Activated CD4-positive, alpha-beta T cell treated with anti-CD3 and anti-CD28 coated beads, Interleukin-2, Interleukin-4, amounts not matched to agents 100 ng/mL and 50 ng/mL, durations not matched to agents 16 hours and 8 hours (primary cell): ENCODE measurements around the gene ST7.

Source experiments
- DNase-seq: peaks from one replicate; pipeline ENCODE4 v3.0.0-alpha.2; 2020; ENCODE audit warnings: low spot score

ST7 gene

DNA sequence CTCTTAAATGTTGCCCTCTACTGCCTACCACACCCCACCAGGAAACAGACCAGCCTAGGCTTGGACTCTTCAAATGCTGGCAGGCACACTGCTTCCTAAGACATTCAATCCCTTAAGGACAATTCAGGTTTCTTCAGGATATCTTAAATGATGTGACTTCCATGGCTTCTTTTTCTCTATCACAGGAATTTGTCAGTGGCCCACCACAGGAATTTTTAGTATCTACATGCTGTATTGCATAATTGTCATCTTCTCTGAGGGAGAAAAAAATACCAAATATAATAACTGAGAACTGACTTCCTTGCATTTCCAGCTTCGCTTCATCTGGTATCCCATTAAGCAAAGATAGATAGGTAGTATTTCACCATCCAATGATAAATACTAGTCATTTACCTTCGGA lies 240.3 kb downstream of the ST7 start:
- no peak for DNase-seq

DNA sequence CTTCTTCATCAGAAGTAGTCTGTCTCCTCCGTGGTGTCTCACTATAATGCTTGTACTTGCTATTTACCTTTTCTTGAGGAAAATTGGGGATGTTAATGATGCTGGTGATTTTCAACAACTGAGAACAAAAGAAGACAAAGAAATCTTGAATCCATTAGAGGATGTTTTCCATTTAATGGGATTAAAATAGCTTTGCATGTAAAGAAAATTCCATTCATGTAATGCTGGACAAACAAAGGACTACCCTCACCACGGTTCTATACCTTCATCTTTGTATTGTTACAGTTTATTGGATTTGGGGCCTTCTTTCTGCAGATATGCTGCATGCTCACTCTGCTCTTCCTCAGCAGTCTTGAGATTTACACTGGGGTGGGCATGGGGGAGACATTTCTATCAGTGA lies 241.1 kb downstream of the ST7 start:
- no peak for DNase-seq

DNA sequence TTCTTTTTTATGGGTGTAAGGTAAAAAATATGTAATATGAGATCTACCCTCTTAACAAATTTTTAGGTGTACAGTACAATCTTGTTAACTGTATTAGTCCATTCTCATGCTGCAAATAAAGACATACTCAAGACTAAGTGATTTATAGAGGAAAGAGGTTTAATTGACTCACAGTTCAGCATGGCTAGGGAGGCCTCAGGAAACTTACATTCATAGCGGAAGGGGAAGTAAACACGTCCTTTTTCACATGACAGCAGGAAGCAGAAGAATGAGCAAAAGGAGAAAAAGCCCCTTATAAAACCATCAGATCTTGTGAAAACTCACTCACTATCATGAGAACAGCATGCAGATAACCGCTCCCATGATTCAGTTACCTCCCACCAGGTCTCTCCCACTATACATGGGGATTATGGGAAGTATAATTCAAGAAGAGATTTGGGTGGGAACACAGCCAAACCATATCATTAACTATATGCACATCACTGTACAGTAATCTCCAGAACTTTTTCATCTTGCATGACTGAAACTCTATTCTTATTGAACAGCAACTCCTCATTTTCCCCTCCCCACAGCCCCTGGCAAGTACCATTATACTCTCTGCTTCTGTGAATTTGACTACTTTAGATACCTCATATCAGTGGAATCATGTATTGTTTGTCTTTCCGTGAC lies 242.2 kb downstream of the ST7 start:
- DNase-seq: no peak

- no peak for DNase-seq
These were observed 246.8 kb downstream of the ST7 start for GRCh38 chr7:117200132-117200531.

DNA sequence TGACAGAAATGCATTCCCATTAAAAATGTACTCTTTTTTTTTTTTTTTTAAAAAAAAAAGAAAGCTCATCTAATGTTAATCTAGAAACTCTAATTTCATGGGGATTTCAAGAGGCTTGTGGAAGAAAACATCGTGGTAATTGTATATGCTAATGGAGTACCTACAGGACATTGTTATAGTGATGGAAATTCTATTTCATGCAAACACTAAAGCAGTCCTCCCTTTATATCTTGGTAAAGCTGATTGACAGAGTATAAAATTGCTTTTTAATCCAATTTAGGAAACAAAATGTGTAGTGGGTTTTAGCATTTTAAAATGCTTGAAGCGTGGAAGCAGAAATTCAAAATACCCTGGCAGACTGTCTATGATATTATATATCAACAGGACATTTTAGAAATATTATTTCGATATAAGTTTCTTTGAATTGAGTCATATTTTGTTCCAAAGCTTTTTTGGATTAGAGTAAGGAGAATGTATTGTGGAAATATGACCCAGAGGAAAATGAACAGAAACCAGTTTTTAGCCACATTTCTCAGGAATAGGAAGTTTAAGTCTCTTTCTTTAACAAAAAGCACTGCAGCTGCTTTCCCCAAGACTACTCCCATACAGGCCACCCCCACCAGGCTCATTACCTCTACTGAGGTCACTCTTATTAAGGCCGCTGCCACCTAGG lies 247.6 kb downstream of the ST7 start:
- no peak for DNase-seq

DNA sequence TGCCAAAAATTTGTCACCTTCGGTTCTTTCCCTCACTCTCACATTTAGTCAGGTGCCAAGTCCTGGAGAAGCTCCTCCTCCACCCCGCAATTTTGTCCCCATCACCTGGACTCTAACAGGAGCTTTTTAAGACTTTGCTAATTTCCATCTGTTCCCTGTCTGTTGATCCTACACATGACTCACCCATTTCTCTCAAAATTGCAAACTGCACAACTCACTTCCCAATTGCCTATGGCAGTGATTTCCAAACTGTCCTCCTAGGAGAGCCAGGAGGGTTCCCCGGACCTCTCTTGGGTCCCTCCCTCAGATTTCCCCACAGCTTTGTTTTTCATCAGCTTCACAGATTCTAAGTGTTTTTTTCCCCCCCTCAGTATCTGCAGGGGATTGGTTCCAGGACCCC lies 249.2 kb downstream of the ST7 start:
- no peak for DNase-seq

- no peak for DNase-seq
These were observed 249.9 kb downstream of the ST7 start for GRCh38 chr7:117203205-117203604.

GRCh38 chr7:117205873-117206272 lies 252.6 kb downstream of the ST7 start:
- DNase-seq: no peak

GRCh38 chr7:117208257-117208656 lies 255.0 kb downstream of the ST7 start:
- no peak for DNase-seq

- no peak for DNase-seq
These were observed 257.1 kb downstream of the ST7 start for GRCh38 chr7:117210397-117210796.

- no peak for DNase-seq
These were observed 257.6 kb downstream of the ST7 start for GRCh38 chr7:117210908-117211307.

GRCh38 chr7:117211614-117212013 lies 258.3 kb downstream of the ST7 start:
- no peak for DNase-seq

DNA sequence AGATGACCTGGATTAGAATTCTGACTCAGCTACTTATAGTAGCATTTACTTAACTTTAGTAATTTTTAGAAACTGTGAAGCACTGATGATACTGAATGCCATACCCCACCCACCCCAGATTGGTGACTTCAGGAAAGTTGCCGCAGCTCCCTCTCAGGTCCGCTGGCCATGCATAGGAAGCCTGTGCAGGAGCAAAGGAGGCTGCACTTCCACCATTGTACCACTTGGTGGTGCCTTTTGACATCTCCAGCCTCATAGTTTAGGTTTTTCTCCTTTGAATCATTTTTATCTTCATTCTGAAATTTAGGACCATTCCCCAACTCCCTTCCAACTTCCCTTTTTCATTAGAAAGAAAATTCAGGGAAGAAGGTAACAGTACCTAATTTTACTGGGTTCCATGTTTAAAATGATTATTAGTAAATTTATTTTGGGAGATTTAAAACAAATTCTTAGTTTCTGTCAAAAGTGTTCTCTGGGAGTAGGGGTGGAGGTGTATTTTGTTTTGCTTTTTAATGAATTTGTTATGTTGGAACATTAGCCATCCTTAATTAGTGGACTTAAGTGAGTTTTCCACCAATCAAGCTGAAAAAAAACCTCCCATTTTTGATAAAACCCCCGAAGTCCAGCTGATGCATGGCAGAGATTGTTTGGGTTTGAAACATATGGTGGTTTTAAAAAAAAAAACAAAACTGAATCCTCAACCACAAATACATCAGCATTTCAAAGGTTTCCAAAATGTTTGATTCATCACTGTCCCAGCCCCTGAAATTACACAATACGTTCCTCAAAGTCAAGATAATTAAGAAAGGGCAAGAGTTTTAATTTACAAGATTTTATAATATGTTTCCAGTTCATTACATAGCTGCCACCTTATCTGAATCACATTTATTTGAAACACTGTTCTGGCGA lies 259.9 kb downstream of the ST7 start:
- DNase-seq: peak; percentile 51

DNA sequence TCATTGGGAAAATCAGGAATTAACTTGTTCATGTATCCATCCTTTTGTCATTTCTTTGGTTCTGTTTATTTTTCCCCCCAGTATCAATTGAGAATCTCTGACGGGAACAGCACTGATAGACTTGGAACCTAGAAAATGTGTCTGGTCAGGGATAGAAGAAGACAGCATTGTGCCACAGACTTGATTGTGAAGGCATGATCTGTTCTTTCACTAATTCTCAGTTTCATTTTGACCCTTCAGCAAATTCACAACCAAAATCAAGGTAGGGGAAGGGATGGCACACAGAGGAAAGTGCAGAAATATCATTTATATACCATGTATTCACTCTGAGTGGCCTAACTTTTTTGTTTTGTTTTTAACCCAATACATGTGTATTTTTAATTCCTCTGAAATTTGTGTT lies 262.7 kb downstream of the ST7 start:
- DNase-seq: no peak

- no peak for DNase-seq
These were observed 263.3 kb downstream of the ST7 start for GRCh38 chr7:117216436-117217069.

DNA sequence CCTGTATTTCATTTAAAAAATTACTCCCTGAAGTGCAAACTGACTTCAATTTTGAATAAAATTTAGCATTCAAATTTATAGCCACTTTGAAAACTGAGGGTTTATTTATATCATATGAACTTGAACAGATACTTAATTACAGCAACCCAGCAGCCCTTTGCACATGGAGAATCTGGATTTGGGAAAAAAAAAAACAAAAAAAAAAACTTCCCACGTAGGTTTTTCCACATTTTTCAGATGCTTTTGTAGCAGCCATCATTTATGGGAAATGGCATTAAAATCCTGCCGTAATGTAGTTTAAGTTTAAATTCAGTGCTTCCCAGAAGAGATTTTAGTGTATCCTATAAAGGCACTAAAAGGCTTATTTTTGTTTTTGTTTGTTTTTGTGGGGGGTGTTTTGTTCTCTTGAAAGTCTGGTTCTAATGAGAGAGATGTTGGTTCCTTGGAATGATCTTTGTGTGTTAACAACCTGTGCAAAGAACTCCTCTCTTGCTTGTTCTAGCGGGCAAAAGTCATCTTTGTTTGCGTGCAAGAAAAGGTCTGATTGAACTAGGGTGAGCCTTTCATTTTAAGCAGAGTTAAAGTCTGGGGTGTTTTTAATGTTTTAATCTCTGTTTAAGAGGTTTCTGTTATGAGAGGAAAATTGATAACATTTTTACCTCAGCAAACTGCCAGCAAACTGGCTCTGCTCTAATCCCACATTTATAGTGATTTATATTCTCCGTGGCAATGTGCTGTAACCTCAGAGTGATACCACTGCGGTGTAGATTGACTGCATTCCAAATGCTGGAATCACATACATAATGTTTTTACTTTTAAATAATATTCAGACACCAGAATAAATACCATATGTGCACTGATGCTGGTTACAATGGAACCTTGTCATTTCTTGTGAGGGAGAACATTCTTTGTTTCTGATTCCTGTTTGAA lies 264.1 kb downstream of the ST7 start:
- no peak for DNase-seq

GRCh38 chr7:117218700-117219099 lies 265.4 kb downstream of the ST7 start:
- DNase-seq: no peak

GRCh38 chr7:117219485-117219884 lies 266.2 kb downstream of the ST7 start:
- DNase-seq: no peak

- DNase-seq: no peak
These were observed 267.5 kb downstream of the ST7 start for GRCh38 chr7:117220836-117221235.

DNA sequence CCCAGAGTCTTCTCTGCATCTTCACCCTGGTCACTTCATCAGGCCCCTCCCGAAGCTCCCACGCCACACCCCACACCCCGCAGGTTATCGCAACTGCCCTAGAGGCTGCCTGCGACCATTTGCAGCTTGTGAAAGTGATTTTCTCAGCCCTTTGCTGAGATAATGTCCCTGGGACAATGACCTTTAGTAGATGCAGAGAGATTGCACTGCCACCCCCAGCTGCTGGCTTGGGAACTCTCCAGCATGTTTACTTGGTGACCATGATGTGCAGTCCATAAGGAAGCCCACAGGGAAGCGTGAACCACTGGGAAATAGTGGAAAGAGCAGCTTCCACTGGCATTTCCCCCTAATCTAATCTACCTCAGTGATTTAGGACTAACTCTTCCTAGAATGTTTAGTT lies 272.2 kb downstream of the ST7 start:
- no peak for DNase-seq

DNA sequence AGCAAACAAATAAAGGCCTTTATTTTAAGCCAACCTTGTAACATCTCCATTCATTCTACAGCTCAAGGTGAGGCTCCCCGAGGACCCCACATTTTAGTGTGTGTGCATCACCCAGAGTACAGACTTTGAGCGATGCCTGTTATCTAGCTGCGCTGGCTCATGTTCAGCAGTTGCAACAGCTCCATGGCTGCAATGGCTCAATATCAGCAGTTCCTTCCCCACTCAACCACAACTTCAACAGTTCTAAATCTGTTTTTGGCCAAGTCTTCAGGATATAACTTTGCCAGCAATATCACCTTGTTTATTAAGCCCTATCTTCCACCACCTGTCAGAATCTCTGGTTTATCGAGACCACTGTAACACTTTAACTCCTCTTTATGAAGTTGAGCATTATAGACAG lies 273.8 kb downstream of the ST7 start:
- DNase-seq: no peak
